A549 (cell line): Measurements from ENCODE around the gene F11R. TPM values are rescaled to one million over a fixed set of nuclear protein-coding genes. Genes with fewer than 3 reads are reported as not detected.
"Not testable (repeated sequence)": the region's sequence is repeated elsewhere in the genome, so short reads cannot be mapped to it uniquely, and the experiment has no call there.

ENCODE experiments used
- ATAC-seq, 2 experiments: fragments of 200-7000 bp in 1 of 2; fragments of >200 bp in 1 of 2; cut with Nextera tagmentation in 1 of 2; cut with Tn5 transposase in 1 of 2; 3 replicates each; pipeline versions ENCODE4 v1.8.0 to v1.9.1; 2018 to 2020; ENCODE audit warnings: mild to moderate bottlenecking in 1 of 2, moderate library complexity in 1 of 2
- CTCF ChIA-PET: fragments of 300-600 bp; sonication (Branson Sonifier 250); formaldehyde crosslinking; extraction: SDS; loops from one replicate; lab custom pipeline; 2021; ENCODE audit warnings: antibody characterized with exemption, inconsistent platforms; lab: Yijun Ruan, JAX
- POLR2A ChIA-PET: fragments of 350-600 bp; formaldehyde crosslinking; extraction: SDS; loops from one replicate; lab custom pipeline; 2021; ENCODE audit warnings: antibody characterized with exemption, inconsistent platforms; lab: Yijun Ruan, JAX
- DNase-seq, 2 experiments: peaks; one replicate each; pipeline versions ENCODE4 v3.0.0 to v3.0.0-alpha.2; 2011 to 2016; ENCODE audit warnings: low read depth in 1 of 2, low spot score in 1 of 2
- FAIRE-seq: peaks from 2 replicates; lab custom pipeline; 2011; peaks lifted over from hg19 to GRCh38; lab: Jason Lieb, UNC
- H3K27ac ChIP-seq, 2 experiments: fragments of >200 bp; sonication (Bioruptor Twin); formaldehyde crosslinking; 3 replicates each; pipeline ENCODE4 v1.5.1; 2016 to 2017
- H3K4me1 ChIP-seq: fragments of >200 bp; sonication (Bioruptor Twin); formaldehyde crosslinking; 3 replicates; pipeline ENCODE4 v1.6.1; 2016
- H3K4me2 ChIP-seq: fragments of >200 bp; sonication (Bioruptor Twin); formaldehyde crosslinking; 3 replicates; pipeline ENCODE4 v1.6.1; 2016
- H3K4me3 ChIP-seq: fragments of >200 bp; sonication (Bioruptor Twin); formaldehyde crosslinking; 3 replicates; pipeline ENCODE4 v1.5.1; 2016
- H3K9me3 ChIP-seq: fragments of >200 bp; sonication (Bioruptor Twin); formaldehyde crosslinking; 3 replicates; pipeline ENCODE4 v1.6.1; 2016
- BCL3 ChIP-seq: fragments of >200 bp; sonication (Bioruptor Twin); formaldehyde crosslinking; IDR thresholded peaks from 3 replicates; pipeline ENCODE4 v1.6.1; 2016
- CEBPB ChIP-seq, 2 experiments: fragments of >200 bp in 1 of 2; sonication (Bioruptor Twin) in 1 of 2; formaldehyde crosslinking in 1 of 2; IDR thresholded peaks; 2 replicates each; pipeline ENCODE4 v1.6.1; 2012 to 2016
- EHF ChIP-seq: fragments of 250-450 bp; sonication (Bioruptor Pico); IDR thresholded peaks from 2 replicates; pipeline ENCODE4 v1.5.0; 2020; ENCODE audit warnings: mild to moderate bottlenecking
- EP300 ChIP-seq, 2 experiments: fragments of >200 bp; sonication (Bioruptor Twin); formaldehyde crosslinking; IDR thresholded peaks; 2 replicates in 1 of 2; 3 replicates in 1 of 2; pipeline ENCODE4 v1.6.1; 2016 to 2017
- ESRRA ChIP-seq: fragments of 150-350 bp; IDR thresholded peaks from 2 replicates; pipeline ENCODE4 v1.6.1; 2014; ENCODE audit warnings: mild to moderate bottlenecking, low read length, borderline replicate concordance
- FOSL2 ChIP-seq, 2 experiments: fragments of 450-650 bp in 1 of 2; fragments of >200 bp in 1 of 2; sonication (Bioruptor Twin) in 1 of 2; formaldehyde crosslinking; IDR thresholded peaks; 2 replicates each; pipeline versions ENCODE4 v1.5.0 to v1.6.1; 2016 to 2020; ENCODE audit warnings: mild to moderate bottlenecking in 1 of 2, moderate library complexity in 1 of 2
- HEYL ChIP-seq: fragments of 250-450 bp; sonication (Bioruptor Pico); IDR thresholded peaks from 2 replicates; pipeline ENCODE4 v1.8.0; 2021; ENCODE audit warnings: mild to moderate bottlenecking, moderate library complexity
- HOXA7 ChIP-seq: fragments of 250-450 bp; sonication (Bioruptor Pico); IDR thresholded peaks from 2 replicates; pipeline ENCODE4 v1.5.0; 2020; ENCODE audit warnings: mild to moderate bottlenecking, moderate library complexity
- HOXB13 ChIP-seq: fragments of 250-450 bp; sonication (Bioruptor Pico); IDR thresholded peaks from 2 replicates; pipeline ENCODE4 v1.5.0; 2020; ENCODE audit warnings: low read depth, mild to moderate bottlenecking, moderate library complexity
- HOXB5 ChIP-seq: fragments of 250-450 bp; sonication (Bioruptor Pico); IDR thresholded peaks from 2 replicates; pipeline ENCODE4 v1.5.0; 2020; ENCODE audit warnings: mild to moderate bottlenecking, moderate library complexity
- JUN ChIP-seq, 2 experiments: fragments of >200 bp; sonication (Bioruptor Twin); formaldehyde crosslinking; IDR thresholded peaks; 2 replicates in 1 of 2; 3 replicates in 1 of 2; pipeline ENCODE4 v1.6.1; 2016 to 2017
- PHF8 ChIP-seq: fragments of 200-600 bp; sonication (generic); IDR thresholded peaks from 2 replicates; pipeline ENCODE4 v1.6.1; 2016; ENCODE audit warnings: low read depth, mild to moderate bottlenecking, antibody characterized with exemption, moderate library complexity, borderline replicate concordance
- POLR2A ChIP-seq: IDR thresholded peaks from 2 replicates; pipeline ENCODE4 v1.6.1; 2012; ENCODE audit warnings: mild to moderate bottlenecking, low read length
- REST ChIP-seq: fragments of 200-600 bp; sonication (generic); IDR thresholded peaks from 2 replicates; pipeline ENCODE4 v1.6.1; 2016; ENCODE audit warnings: antibody characterized with exemption, mild to moderate bottlenecking, moderate library complexity
- SMC3 ChIP-seq: fragments of >200 bp; sonication (Bioruptor Twin); formaldehyde crosslinking; IDR thresholded peaks from 3 replicates; pipeline ENCODE4 v1.6.1; 2018; ENCODE audit warnings: inconsistent platforms
- ZNF302 ChIP-seq: fragments of 250-450 bp; sonication (Bioruptor Pico); IDR thresholded peaks from 2 replicates; pipeline ENCODE4 v1.9.0; 2021; ENCODE audit warnings: inconsistent platforms, mild to moderate bottlenecking, moderate library complexity
- ZSCAN20 ChIP-seq: fragments of 250-450 bp; sonication (Bioruptor Pico); IDR thresholded peaks from 2 replicates; pipeline ENCODE4 v1.8.0; 2022; ENCODE audit warnings: mild to moderate bottlenecking, moderate library complexity
- WGBS: methylation state at CpG from one replicate; pipeline ENCODE4 v1.1.6; 2017; ENCODE audit errors: missing lambda C conversion rate; 5-methylcytosine and 5-hydroxymethylcytosine counted together
- polyA plus RNA-seq, 4 experiments: library from polyadenylated mRNA; depleted of rRNA in 3 of 4; stranded (reverse); fragments of >200 nt; fragmentation: RNase III in 1 of 4; extraction: RNeasy Plus Mini Kit Qiagen cat#74134 plus additional on column Dnase treatment in 1 of 4; gene quantifications; 2 replicates in 3 of 4; 3 replicates in 1 of 4; pipeline ENCODE4 v1.2.3, GENCODE V29; 2011 to 2017
- TF ChIP-seq, protein P1 (sequence below): fragments of 250-450 bp; sonication (Bioruptor Pico); IDR thresholded peaks from 2 replicates; pipeline ENCODE4 v1.5.0; 2020; ENCODE audit warnings: low read depth, mild to moderate bottlenecking, moderate library complexity
- TF ChIP-seq, protein P2 (sequence below): IDR thresholded peaks from 2 replicates; pipeline ENCODE4 v1.6.1; 2012
- TF ChIP-seq, protein P3 (sequence below): IDR thresholded peaks from 2 replicates; pipeline ENCODE4 v1.6.1; 2012; ENCODE audit warnings: low read depth, borderline replicate concordance
- TF ChIP-seq, protein P4 (sequence below): fragments of >200 bp; sonication (Bioruptor Twin); formaldehyde crosslinking; IDR thresholded peaks from 2 replicates; pipeline ENCODE4 v1.6.1; 2016

The F11R gene
- polyA plus RNA-seq, 2 of the 4 experiments (the other 2 are of a cell fraction), result 30.3 to 62.0 TPM

GRCh38 chr1:161017181-161017580 is 3.8 kb downstream of the F11R start:
- peak overlapping the region; percentile 94 for H3K4me2 ChIP-seq
- CTCF ChIA-PET, result interaction anchor here (1.3 kb wide), 1 partner anchor 15 kb away, joined by 4 read pairs; no protein-coding TSS in a partner anchor

DNA sequence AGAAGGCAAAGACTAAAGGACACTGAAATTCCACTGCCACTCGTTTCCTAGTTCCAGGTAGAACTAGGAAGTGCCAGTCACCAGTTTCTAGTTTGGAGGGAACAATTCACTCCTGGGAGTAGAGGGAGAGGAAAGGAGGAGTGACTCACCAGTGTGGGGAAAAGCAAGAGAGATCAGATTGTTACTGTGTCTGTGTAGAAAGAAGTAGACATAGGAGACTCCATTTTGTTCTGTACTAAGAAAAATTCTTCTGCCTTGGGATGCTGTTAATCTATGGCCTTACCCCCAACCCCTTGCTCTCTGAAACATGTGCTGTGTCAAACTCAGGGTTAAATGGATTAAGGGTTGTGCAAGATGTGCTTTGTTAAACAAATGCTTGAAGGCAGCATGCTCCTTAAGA is 4.3 kb downstream of the F11R start:
- DNase-seq; FAIRE-seq; H3K9me3 ChIP-seq; ATAC-seq; POLR2A ChIA-PET; H3K4me3 ChIP-seq; TF ChIP-seq FOSL2 (IDR thresholded peaks at IDR 0.05): not testable (repeated sequence)
- CTCF ChIA-PET, result interaction anchor here (0.7 kb wide), 1 partner anchor 81 kb away, joined by 3 read pairs; no protein-coding TSS in a partner anchor
- WGBS, result 27% methylated on average over 1 of the region's 1 CpG
- Histone ChIP-seq H3K27ac (peak overlapping the region; percentile 36 to 79), H3K4me1 (peaks cover 71% of the 10 kb centered on the region), H3K4me2 (peak overlapping the region; percentile 37)
- peak; percentile 81 for TF ChIP-seq EHF
- TF ChIP-seq ZNF302 (CRISPR knock-in tag), result peak; percentile 52; the same call in 1 of the 2 replicates
- TF ChIP-seq HOXB5 (CRISPR knock-in tag), result peak; percentile 86; the same call in 1 of the 2 replicates
- peak; percentile 83; the same call in 1 of the 2 replicates for TF ChIP-seq HOXA7 (CRISPR knock-in tag)
- TF ChIP-seq, protein P1, sequence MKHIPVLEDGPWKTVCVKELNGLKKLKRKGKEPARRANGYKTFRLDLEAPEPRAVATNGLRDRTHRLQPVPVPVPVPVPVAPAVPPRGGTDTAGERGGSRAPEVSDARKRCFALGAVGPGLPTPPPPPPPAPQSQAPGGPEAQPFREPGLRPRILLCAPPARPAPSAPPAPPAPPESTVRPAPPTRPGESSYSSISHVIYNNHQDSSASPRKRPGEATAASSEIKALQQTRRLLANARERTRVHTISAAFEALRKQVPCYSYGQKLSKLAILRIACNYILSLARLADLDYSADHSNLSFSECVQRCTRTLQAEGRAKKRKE (CRISPR knock-in tag), result peak; percentile 89
- TF ChIP-seq FOSL2 (CRISPR knock-in tag; IDR thresholded peaks at IDR 0.05), result peak; percentile 64
- peak; percentile 92 for TF ChIP-seq HEYL (CRISPR knock-in tag)
- TF ChIP-seq HOXB13 (CRISPR knock-in tag), result peak; percentile 80
- TF ChIP-seq ZSCAN20, result peak; percentile 73; the same call in 1 of the 2 replicates

More at GRCh38 chr1:161017181-161017580, 3.8 kb downstream of the F11R start:
- FAIRE-seq, ATAC-seq, H3K4me3 ChIP-seq, POLR2A ChIA-PET, H3K9me3 ChIP-seq, DNase-seq: not testable (repeated sequence)
- peak overlapping the region; percentile 44 to 61; a peak in 4 of 6 replicates for H3K27ac ChIP-seq
- WGBS, result 59% methylated on average over 7 of the region's 7 CpGs
- peaks cover 71% of the 10 kb centered on the region for H3K4me1 ChIP-seq

DNA sequence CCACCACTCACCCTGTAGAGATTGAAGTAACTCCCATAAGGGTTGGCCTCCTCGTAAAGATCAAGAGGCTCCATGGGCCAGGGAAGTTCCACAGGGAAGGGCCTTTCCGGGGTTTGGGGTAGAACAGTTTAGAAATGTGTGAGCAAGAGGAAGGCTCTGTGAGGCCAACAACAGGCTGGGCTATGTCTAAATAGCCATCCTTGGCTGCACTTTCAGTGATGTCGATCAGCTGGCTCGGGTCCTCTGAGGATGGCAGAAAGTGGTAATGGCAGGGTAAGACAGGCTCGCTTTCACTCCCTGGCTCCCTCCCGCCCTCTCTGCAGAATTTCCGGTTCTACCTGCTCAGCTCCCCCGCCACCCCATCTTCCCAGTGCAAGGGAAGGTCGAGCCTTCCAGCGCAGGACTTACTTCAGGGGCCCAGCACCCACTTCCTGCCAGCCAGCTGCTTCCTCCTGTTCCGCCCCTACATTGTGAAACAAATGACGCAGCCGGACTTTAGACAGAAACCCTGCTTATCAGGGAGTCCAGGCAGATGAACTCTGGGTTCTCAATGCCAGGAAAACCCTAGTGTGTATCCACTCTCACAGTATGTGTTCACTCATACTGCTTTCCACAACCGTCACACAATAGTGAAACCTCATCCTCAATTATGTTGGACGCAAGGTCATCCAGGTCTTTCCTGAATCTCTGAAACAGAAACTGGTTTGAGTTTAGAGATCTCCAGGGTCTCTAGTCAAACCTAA is 7.3 kb downstream of the F11R start:
- peak overlapping the region; percentile 31 for H3K4me3 ChIP-seq
- H3K9me3 ChIP-seq, result no peaks in the 10 kb centered on the region
- peak overlapping the region; percentile 84 for H3K4me2 ChIP-seq
- DNase-seq, result peak; percentile 91 to 92
- peak; percentile 94 to 98 for ATAC-seq
- no peak for FAIRE-seq
- H3K27ac ChIP-seq, result peak overlapping the region; percentile 83 to 92
- ChIA-PET POLR2A (interaction anchor here (0.7 to 1.5 kb wide), 6 partner anchors 11 to 119 kb away, joined by 3 to 9 read pairs (median 4); partner anchors contain the start of genes DEDD and USF1), CTCF (interaction anchor here (0.7 to 5.9 kb wide), 6 partner anchors 13 to 288 kb away, joined by 3 to 31 read pairs (median 3); partner anchors contain the start of gene KLHDC9)
- TF ChIP-seq ZSCAN20 (no peak), CEBPB (IDR thresholded peaks at IDR 0.05) (peak; percentile 84 to 95), SMC3 (0 out of 3 replicates have a peak, but pooled peaks have one; percentile 11), BCL3 (0 out of 3 replicates have a peak, but pooled peaks have one; percentile 23), JUN (IDR thresholded peaks at IDR 0.05) (peak; percentile 65 to 85; a peak in 4 of 5 replicates), POLR2A (peak; percentile 48; the same call in 1 of the 2 replicates), ESRRA (peak; percentile 33; the same call in 1 of the 2 replicates), EP300 (IDR thresholded peaks at IDR 0.05) (peak in 1 of 2 experiments; percentile 68; a peak in 2 of 5 replicates), FOSL2 (IDR thresholded peaks at IDR 0.05) (no peak), FOSL2 (CRISPR knock-in tag; IDR thresholded peaks at IDR 0.05) (peak; percentile 32; the same call in 1 of the 2 replicates), PHF8 (0 out of 2 replicates have a peak, but pooled peaks have one; percentile 24), REST (no peak)
- TF ChIP-seq, protein P2, sequence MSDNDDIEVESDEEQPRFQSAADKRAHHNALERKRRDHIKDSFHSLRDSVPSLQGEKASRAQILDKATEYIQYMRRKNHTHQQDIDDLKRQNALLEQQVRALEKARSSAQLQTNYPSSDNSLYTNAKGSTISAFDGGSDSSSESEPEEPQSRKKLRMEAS, result peak; percentile 46
- TF ChIP-seq, protein P3, sequence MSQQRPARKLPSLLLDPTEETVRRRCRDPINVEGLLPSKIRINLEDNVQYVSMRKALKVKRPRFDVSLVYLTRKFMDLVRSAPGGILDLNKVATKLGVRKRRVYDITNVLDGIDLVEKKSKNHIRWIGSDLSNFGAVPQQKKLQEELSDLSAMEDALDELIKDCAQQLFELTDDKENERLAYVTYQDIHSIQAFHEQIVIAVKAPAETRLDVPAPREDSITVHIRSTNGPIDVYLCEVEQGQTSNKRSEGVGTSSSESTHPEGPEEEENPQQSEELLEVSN, result peak; percentile 50; the same call in 1 of the 2 replicates
- TF ChIP-seq, protein P4, sequence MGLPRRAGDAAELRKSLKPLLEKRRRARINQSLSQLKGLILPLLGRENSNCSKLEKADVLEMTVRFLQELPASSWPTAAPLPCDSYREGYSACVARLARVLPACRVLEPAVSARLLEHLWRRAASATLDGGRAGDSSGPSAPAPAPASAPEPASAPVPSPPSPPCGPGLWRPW, result peak; percentile 4; the same call in 1 of the 2 replicates
- TF ChIP-seq, protein P1 (CRISPR knock-in tag), result no peak
- peaks cover 66% of the 10 kb centered on the region for H3K4me1 ChIP-seq
- 8% methylated on average over 15 of the region's 15 CpGs for WGBS
